HL-60 (cell line): Measurements from ENCODE around the gene ELF4.

Experiments
- DNase-seq, 2 experiments: peaks; one replicate each; pipeline ENCODE4 v3.0.0-alpha.2; 2010 to 2020; ENCODE audit warnings: low read depth in 1 of 2, low spot score in 1 of 2
- H3K27ac ChIP-seq: fragments of 250-450 bp; sonication (Bioruptor Pico); replicated peaks from 2 replicates; pipeline ENCODE4 v1.5.1; 2020; ENCODE audit warnings: mild to moderate bottlenecking, moderate library complexity
- H3K27me3 ChIP-seq: fragments of 250-450 bp; sonication (Bioruptor Pico); 2 replicates; pipeline ENCODE4 v1.5.1; 2021; ENCODE audit warnings: mild to moderate bottlenecking, moderate library complexity; ENCODE audit not compliant: insufficient read depth, poor library complexity, severe bottlenecking
- H3K4me3 ChIP-seq: replicated peaks from 2 replicates; pipeline ENCODE4 v1.5.1; 2011; ENCODE audit warnings: mild to moderate bottlenecking, control low read depth, low read length; ENCODE audit not compliant: insufficient read depth
- CTCF ChIP-seq: IDR thresholded peaks from one replicate; pipeline ENCODE4 v1.5.1; 2011; ENCODE audit warnings: low read length, control low read depth, inconsistent platforms; ENCODE audit not compliant: insufficient read depth
- GABPA ChIP-seq: IDR thresholded peaks from 2 replicates; pipeline ENCODE4 v1.6.1; 2012; ENCODE audit warnings: low read depth
- POLR2AphosphoS5 ChIP-seq: IDR thresholded peaks from 2 replicates; pipeline ENCODE4 v1.6.1; 2012; ENCODE audit warnings: low read depth
- REST ChIP-seq: IDR thresholded peaks from 2 replicates; pipeline ENCODE4 v1.6.1; 2012; ENCODE audit warnings: low read depth; ENCODE audit not compliant: insufficient replicate concordance
- SPI1 ChIP-seq: IDR thresholded peaks from 2 replicates; pipeline ENCODE4 v1.6.1; 2012; ENCODE audit warnings: low read depth, mild to moderate bottlenecking, borderline replicate concordance

The ELF4 gene

GRCh38 chrX:130085551-130086446 is 24.5 kb downstream of the ELF4 start:
- no peak for TF ChIP-seq POLR2AphosphoS5
- TF ChIP-seq CTCF = no peak
- TF ChIP-seq REST = no peak
- no peak for TF ChIP-seq SPI1
- TF ChIP-seq GABPA = no peak
- Histone ChIP-seq H3K27me3 (no peaks in the 10 kb centered on the region), H3K4me3 (peak overlapping the region; percentile 27), H3K27ac (peak overlapping the region; percentile 91)
- peak in 1 of 2 experiments; percentile 43 for DNase-seq

- Histone ChIP-seq H3K4me3 (peak overlapping the region; percentile 2; the same call in 1 of the 2 replicates), H3K27me3 (no peaks in the 10 kb centered on the region), H3K27ac (peak overlapping the region; percentile 91)
- DNase-seq = peak in 1 of 2 experiments; percentile 77
- TF ChIP-seq SPI1 (peak; percentile 31; the same call in 1 of the 2 replicates), GABPA (no peak), REST (no peak)
Observed at GRCh38 chrX:130084631-130085237, 25.6 kb downstream of the ELF4 start.

- no peaks in the 10 kb centered on the region for H3K27me3 ChIP-seq
- peak; percentile 11; the same call in 1 of the 2 replicates for TF ChIP-seq POLR2AphosphoS5
- TF ChIP-seq CTCF = no peak
- TF ChIP-seq SPI1 = peak; percentile 47; the same call in 1 of the 2 replicates
- peak in 1 of 2 experiments; percentile 84 for DNase-seq
- peak overlapping the region; percentile 91 for H3K27ac ChIP-seq
- no peak overlapping the region; the same call in 1 of the 2 replicates for H3K4me3 ChIP-seq
Observed at GRCh38 chrX:130083656-130084382, 26.5 kb downstream of the ELF4 start.

- no peak for DNase-seq
- Histone ChIP-seq H3K27me3 (no peaks in the 10 kb centered on the region), H3K27ac (peak overlapping the region; percentile 91), H3K4me3 (no peak overlapping the region)
- TF ChIP-seq SPI1 (no peak), CTCF (no peak), GABPA (no peak), POLR2AphosphoS5 (no peak), REST (no peak)
Observed at GRCh38 chrX:130083107-130083490, 27.2 kb downstream of the ELF4 start.
